ENCODE results near the gene FXYD6. TPM values are rescaled to one million over a fixed set of nuclear protein-coding genes. Genes with fewer than 3 reads are reported as not detected.

The FXYD6 gene
- total RNA-seq, 2 donors from 2014 or later, result 16.8 to 23.9 TPM

DNA sequence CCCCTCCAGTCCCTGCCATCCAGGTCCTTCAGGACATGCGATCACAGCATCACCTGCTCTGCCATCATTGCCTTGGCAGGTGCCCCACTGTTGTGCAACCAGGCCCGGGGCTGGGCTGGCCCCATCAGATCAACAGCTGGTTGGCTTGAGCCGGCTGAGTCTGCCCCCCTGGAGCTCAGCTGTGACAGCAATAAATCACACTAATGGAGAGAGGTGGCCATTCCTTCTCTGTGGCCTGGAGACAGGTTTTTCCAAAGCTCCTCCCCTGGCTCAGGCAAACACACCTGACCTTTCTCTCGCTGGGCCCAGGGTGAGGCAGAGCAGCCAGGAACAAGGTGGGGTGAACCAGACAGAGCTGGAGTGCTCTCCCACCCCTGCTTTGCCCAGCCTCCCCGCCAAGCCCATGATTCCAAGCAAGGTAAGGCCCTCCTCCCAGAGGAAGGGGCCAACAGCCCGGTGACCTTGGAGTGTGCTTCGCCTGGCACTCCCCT lies 43.0 kb downstream of the FXYD6 start:
- peak; percentile 91 for ATAC-seq
- peaks cover 84% of the 10 kb centered on the region for H3K4me1 ChIP-seq
- H3K36me3 ChIP-seq (replicated peaks in 1 of 2; ENCODE audit: insufficient read depth in 1 of 2, low read depth in 2 of 2), result no peaks in the 10 kb centered on the region
- 11 to 16% methylated on average over 4 to 7 of the region's 7 CpGs for WGBS, 2 donors
- TF ChIP-seq, protein P1, sequence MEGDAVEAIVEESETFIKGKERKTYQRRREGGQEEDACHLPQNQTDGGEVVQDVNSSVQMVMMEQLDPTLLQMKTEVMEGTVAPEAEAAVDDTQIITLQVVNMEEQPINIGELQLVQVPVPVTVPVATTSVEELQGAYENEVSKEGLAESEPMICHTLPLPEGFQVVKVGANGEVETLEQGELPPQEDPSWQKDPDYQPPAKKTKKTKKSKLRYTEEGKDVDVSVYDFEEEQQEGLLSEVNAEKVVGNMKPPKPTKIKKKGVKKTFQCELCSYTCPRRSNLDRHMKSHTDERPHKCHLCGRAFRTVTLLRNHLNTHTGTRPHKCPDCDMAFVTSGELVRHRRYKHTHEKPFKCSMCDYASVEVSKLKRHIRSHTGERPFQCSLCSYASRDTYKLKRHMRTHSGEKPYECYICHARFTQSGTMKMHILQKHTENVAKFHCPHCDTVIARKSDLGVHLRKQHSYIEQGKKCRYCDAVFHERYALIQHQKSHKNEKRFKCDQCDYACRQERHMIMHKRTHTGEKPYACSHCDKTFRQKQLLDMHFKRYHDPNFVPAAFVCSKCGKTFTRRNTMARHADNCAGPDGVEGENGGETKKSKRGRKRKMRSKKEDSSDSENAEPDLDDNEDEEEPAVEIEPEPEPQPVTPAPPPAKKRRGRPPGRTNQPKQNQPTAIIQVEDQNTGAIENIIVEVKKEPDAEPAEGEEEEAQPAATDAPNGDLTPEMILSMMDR (IDR thresholded peaks at IDR 0.05), result no peak
- peak in 2 of 3 donors; percentile 56 to 61 for TF ChIP-seq POLR2A (IDR thresholded peaks at IDR 0.05)
- H3K27me3 ChIP-seq, result no peaks in the 10 kb centered on the region
- intact Hi-C loops (cut with DNase I), result no loop called here
- H3K27ac ChIP-seq, result peak overlapping the region; percentile 81 to 90 (median 88)
- no peak overlapping the region for H3K4me3 ChIP-seq
- H3K9me3 ChIP-seq, result no peaks in the 10 kb centered on the region
- peak; percentile 91 to 98 (median 96) for DNase-seq

DNA sequence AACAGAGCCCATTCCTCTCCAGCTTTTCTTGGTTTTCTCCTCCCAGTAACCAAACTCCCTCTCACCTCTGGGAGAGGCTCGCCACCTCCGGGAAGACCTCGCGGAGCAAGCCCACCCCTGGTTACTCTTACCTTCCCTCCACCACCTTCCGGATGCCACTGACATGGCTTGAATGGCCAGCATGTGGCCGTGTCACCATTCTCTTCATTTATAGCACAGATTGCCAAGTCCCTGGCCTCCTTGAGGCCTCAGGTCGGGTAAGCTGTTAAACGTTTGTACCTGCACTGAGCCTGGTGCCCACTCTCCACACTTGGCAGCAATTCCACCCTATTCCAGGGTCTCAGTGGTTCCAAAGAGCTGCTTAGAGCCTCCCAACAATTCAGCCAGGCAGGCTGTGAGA lies 43.9 kb downstream of the FXYD6 start:
- intact Hi-C loops (cut with DNase I), result no loop called here
- DNase-seq (peak in 1 of 4 donors; percentile 10), ATAC-seq (no peak)
- Histone ChIP-seq H3K4me3 (no peak overlapping the region), H3K27ac (peak overlapping the region; percentile 81 to 90 (median 88)), H3K27me3 (no peaks in the 10 kb centered on the region), H3K9me3 (no peaks in the 10 kb centered on the region), H3K4me1 (peaks cover 88% of the 10 kb centered on the region), H3K36me3 (replicated peaks in 1 of 2; ENCODE audit: insufficient read depth in 1 of 2, low read depth in 2 of 2) (no peaks in the 10 kb centered on the region)
- no peak for TF ChIP-seq POLR2A (IDR thresholded peaks at IDR 0.05)
- TF ChIP-seq, protein P1 (IDR thresholded peaks at IDR 0.05), result no peak
- 87 to 94% methylated on average over 8 of the region's 8 CpGs for WGBS, 2 donors

DNA sequence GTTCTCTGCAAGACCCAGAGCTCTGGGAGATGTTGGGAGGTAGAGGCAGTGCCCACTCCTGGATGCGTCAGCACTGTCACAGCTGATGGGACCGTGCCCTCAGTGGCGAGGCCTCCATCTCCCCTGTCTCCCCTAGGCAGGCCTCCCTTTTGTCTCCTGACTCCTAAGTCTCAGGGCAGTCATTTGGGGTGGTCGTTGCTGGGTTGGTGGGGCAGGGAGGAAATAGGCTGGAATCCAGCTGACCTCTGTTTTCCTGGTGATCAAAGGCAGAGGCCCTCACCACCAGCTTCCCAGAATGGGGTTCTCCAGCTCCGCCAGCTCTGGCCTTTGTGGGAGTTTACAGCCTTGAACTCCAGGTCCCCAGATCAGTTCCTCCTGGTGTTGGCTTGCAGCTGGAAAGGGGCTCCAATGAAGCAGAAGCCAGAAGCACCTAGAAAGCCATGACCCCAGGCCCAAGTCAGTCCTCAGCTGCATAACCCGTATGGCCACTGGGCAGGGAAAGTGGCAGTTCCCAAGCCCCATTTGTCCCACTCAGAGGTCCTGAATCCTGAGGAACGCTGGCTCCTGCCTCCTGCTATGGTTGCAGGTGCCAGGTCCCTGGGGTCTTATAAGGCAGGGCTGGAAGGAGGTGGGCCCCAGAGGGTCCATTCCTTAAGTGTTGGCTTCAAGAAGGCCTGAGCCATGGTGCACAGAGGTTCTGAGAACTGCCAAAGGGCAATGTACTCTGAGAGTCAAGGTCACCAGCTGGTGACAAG lies 44.6 kb downstream of the FXYD6 start:
- intact Hi-C loops (cut with DNase I), result no loop called here
- no peaks in the 10 kb centered on the region for H3K27me3 ChIP-seq
- WGBS, 2 donors, result 81 to 84% methylated on average over 4 to 7 of the region's 7 CpGs
- no peak for TF ChIP-seq POLR2A (IDR thresholded peaks at IDR 0.05)
- TF ChIP-seq, protein P1 (IDR thresholded peaks at IDR 0.05), result no peak
- H3K4me1 ChIP-seq, result peaks cover 86% of the 10 kb centered on the region
- DNase-seq (peak in 1 of 4 donors; percentile 11), ATAC-seq (no peak)
- peak overlapping the region; percentile 81 to 90 (median 88) for H3K27ac ChIP-seq
- no peaks in the 10 kb centered on the region for H3K9me3 ChIP-seq
- no peaks in the 10 kb centered on the region for H3K36me3 ChIP-seq (replicated peaks in 1 of 2; ENCODE audit: insufficient read depth in 1 of 2, low read depth in 2 of 2)
- no peak overlapping the region for H3K4me3 ChIP-seq

DNA sequence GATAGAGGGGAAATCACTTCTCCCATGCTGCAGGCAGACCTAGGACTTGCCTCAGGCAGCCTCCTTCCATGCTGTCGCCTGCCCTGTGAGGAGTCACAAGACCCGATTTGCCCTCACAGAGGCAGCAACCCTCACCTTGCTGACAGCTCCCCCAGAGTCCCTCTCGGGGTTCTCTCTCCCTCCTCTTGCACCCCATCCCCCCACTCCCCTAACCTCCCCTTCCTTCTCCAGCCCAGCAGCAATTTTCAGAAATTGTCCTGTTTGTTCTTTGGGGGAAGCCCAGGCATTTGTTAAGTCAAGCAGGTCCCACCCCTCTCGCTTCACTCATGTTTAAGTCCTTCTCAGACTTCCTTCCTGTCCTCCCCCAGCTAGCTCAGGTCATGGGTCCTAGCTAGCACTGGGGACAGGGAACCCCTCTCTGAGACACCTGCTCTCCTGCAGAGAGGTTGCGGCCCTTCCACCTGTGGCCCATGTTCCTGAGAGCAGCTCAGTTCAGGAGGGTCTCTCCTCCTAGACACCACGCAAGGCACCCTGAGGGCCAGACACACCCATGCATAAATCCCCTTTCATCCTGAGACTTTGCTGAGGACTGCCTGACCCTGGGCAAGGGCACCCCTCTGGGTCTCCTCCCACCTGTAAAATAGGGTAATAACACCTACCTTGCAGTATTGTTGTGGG lies 45.6 kb downstream of the FXYD6 start:
- H3K4me3 ChIP-seq, result no peak overlapping the region
- no peaks in the 10 kb centered on the region for H3K36me3 ChIP-seq (replicated peaks in 1 of 2; ENCODE audit: insufficient read depth in 1 of 2, low read depth in 2 of 2)
- no peak for TF ChIP-seq POLR2A (IDR thresholded peaks at IDR 0.05)
- TF ChIP-seq, protein P1 (IDR thresholded peaks at IDR 0.05), result no peak
- no peaks in the 10 kb centered on the region for H3K9me3 ChIP-seq
- H3K27me3 ChIP-seq, result no peaks in the 10 kb centered on the region
- H3K4me1 ChIP-seq, result peaks cover 88% of the 10 kb centered on the region
- DNase-seq, result peak in 1 of 4 donors; percentile 10
- intact Hi-C loops (cut with DNase I), result no loop called here
- H3K27ac ChIP-seq, result peak overlapping the region; percentile 23 to 90 (median 84)
- ATAC-seq, result no peak
- 71 to 72% methylated on average over 6 of the region's 6 CpGs for whole genome bisulfite sequencing, 2 donors
